HEK293 (cell line): ENCODE data around the gene KLHL36.

Experiments used
- FEZF1 ChIP-seq: fragments of 450-650 bp; formaldehyde crosslinking; IDR thresholded peaks from 2 replicates; pipeline ENCODE4 v1.5.1; 2016; ENCODE audit warnings: missing biosample characterization, missing genetic modification characterization
- KLF9 ChIP-seq: fragments of 450-650 bp; formaldehyde crosslinking; IDR thresholded peaks from 2 replicates; pipeline ENCODE4 v1.5.1; 2016; ENCODE audit warnings: missing biosample characterization, missing genetic modification characterization, low read depth
- MYNN ChIP-seq: fragments of 450-650 bp; formaldehyde crosslinking; IDR thresholded peaks from 2 replicates; pipeline ENCODE4 v1.5.1; 2016; ENCODE audit warnings: missing biosample characterization, missing genetic modification characterization, borderline replicate concordance
- ZBTB1 ChIP-seq: fragments of 450-650 bp; formaldehyde crosslinking; IDR thresholded peaks from 2 replicates; pipeline ENCODE4 v1.5.1; 2016; ENCODE audit warnings: missing biosample characterization, missing genetic modification characterization
- ZNF112 ChIP-seq: fragments of 450-650 bp; formaldehyde crosslinking; IDR thresholded peaks from 2 replicates; pipeline ENCODE4 v1.5.0; 2017; ENCODE audit warnings: missing biosample characterization, missing genetic modification characterization
- ZNF274 ChIP-seq, 2 experiments: fragments of 200-500 bp in 1 of 2; fragments of 450-650 bp in 1 of 2; sonication (Bioruptor generic) in 1 of 2; formaldehyde crosslinking in 1 of 2; IDR thresholded peaks; 2 replicates each; pipeline versions ENCODE4 v1.5.1 to v1.6.1; 2014 to 2016; ENCODE audit warnings: borderline replicate concordance in 1 of 2, inconsistent platforms in 1 of 2, low read length in 1 of 2, missing biosample characterization in 1 of 2, missing genetic modification characterization in 1 of 2
- ZNF350 ChIP-seq: fragments of 450-650 bp; formaldehyde crosslinking; IDR thresholded peaks from 2 replicates; pipeline ENCODE4 v1.5.0; 2017; ENCODE audit warnings: missing biosample characterization, mild to moderate bottlenecking, missing genetic modification characterization
- ZNF768 ChIP-seq: fragments of 450-650 bp; formaldehyde crosslinking; IDR thresholded peaks from 2 replicates; pipeline ENCODE4 v1.5.1; 2018; ENCODE audit warnings: missing biosample characterization, mild to moderate bottlenecking, missing genetic modification characterization
- ZNF843 ChIP-seq: fragments of 450-650 bp; formaldehyde crosslinking; IDR thresholded peaks from 2 replicates; pipeline ENCODE4 v1.5.1; 2016; ENCODE audit warnings: missing biosample characterization, missing genetic modification characterization
- TF ChIP-seq, protein P1 (sequence below): fragments of 450-650 bp; formaldehyde crosslinking; IDR thresholded peaks from 2 replicates; pipeline ENCODE4 v1.5.1; 2016; ENCODE audit warnings: missing biosample characterization, missing genetic modification characterization
- TF ChIP-seq, protein P2 (sequence below): fragments of 450-650 bp; IDR thresholded peaks from 2 replicates; pipeline ENCODE4 v1.5.1; 2018; ENCODE audit warnings: missing biosample characterization, mild to moderate bottlenecking, missing genetic modification characterization

DNA sequence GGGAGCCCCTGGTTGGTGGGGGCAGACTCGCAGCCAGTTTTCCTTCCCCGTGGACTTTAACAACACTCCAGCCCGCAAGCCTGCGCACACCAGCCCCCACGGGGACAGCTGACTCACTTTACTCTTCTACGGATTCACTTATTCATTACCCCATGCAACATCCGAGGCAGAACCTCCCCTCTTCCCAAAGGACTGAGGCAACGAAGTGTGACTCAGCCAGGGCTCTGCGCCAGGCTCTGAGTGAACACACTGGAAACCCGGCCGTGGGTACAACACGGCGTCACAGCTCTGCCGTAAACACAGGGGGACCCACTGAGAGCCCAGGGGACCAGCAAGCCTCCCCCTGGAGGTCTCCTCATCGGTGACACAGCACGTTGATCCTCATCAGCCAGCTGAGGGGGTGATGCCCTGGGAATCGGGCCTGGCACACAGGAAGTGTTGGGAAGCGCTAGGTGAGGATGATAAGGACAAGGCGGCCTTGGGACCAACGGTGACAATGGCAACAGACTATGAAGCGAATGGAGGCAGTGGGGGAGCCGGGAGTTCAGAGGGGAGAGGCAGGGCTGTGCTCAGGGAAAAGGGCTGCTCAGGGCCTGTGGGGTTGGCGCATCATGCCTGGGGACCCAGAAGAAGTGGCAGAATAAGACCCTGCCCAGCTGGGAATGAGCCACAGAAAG, 45.0 kb upstream of the KLHL36 start:
- TF ChIP-seq KLF9 (tag by site-specific recombination) (no peak), ZNF350 (tag by site-specific recombination) (no peak), ZNF274 (IDR thresholded peaks at IDR 0.05; ENCODE audit: low read length) (no peak), ZNF274 (tag by site-specific recombination; IDR thresholded peaks at IDR 0.05; ENCODE audit: borderline replicate concordance) (no peak), ZNF112 (tag by site-specific recombination) (no peak), ZNF843 (tag by site-specific recombination) (no peak), MYNN (no peak), FEZF1 (no peak), ZNF768 (tag by site-specific recombination) (no peak), ZBTB1 (tag by site-specific recombination) (no peak)
- TF ChIP-seq, protein P1, sequence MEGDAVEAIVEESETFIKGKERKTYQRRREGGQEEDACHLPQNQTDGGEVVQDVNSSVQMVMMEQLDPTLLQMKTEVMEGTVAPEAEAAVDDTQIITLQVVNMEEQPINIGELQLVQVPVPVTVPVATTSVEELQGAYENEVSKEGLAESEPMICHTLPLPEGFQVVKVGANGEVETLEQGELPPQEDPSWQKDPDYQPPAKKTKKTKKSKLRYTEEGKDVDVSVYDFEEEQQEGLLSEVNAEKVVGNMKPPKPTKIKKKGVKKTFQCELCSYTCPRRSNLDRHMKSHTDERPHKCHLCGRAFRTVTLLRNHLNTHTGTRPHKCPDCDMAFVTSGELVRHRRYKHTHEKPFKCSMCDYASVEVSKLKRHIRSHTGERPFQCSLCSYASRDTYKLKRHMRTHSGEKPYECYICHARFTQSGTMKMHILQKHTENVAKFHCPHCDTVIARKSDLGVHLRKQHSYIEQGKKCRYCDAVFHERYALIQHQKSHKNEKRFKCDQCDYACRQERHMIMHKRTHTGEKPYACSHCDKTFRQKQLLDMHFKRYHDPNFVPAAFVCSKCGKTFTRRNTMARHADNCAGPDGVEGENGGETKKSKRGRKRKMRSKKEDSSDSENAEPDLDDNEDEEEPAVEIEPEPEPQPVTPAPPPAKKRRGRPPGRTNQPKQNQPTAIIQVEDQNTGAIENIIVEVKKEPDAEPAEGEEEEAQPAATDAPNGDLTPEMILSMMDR (tag by site-specific recombination): no peak
- TF ChIP-seq, protein P2, sequence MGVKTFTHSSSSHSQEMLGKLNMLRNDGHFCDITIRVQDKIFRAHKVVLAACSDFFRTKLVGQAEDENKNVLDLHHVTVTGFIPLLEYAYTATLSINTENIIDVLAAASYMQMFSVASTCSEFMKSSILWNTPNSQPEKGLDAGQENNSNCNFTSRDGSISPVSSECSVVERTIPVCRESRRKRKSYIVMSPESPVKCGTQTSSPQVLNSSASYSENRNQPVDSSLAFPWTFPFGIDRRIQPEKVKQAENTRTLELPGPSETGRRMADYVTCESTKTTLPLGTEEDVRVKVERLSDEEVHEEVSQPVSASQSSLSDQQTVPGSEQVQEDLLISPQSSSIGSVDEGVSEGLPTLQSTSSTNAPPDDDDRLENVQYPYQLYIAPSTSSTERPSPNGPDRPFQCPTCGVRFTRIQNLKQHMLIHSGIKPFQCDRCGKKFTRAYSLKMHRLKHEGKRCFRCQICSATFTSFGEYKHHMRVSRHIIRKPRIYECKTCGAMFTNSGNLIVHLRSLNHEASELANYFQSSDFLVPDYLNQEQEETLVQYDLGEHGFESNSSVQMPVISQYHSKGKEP (tag by site-specific recombination): no peak
